ENCODE data around the gene GBF1. TPM values are rescaled to one million over a fixed set of nuclear protein-coding genes. Genes with fewer than 3 reads are reported as not detected.
A peak's percentile ranks its signal among the peaks of the same experiment; 100 is the strongest.

GBF1 gene
- polyA plus RNA-seq, 1 donor (not counting 4 experiments of a cell fraction or from before 2014, with no cell fraction given): 17.4 TPM

GRCh38 chr10:102394801-102395399 is 149.6 kb downstream of the GBF1 start:
- dilution Hi-C loops (cut with MboI; ENCODE audit: extremely low pct_ligation_motif_present, low sequenced_read_pairs): no loop called here

GRCh38 chr10:102395400-102396316 is 150.3 kb downstream of the GBF1 start, which contains the start of gene NFKB2:
Gene NFKB2, plus strand, starts transcription at chr10:102395705. Its CDS starts 255 bp downstream, at chr10:102395960.
- Histone ChIP-seq H4K20me1 (ENCODE audit: control insufficient read depth, extremely low read depth, insufficient read depth, low read length) (no peaks in the 10 kb centered on the region), H3K36me3 (ENCODE audit: control insufficient read depth in 2 of 2, extremely low read depth in 1 of 2, insufficient read depth in 2 of 2, low read length in 2 of 2) (peaks cover 14 to 20% of the 10 kb centered on the region in 2 experiments), H3K27ac (ENCODE audit: control insufficient read depth, insufficient read depth, low read length) (peak within 1 kb of the TSS; percentile 83), H3K9me1 (ENCODE audit: control insufficient read depth, extremely low read depth, insufficient read depth, low read length) (no peaks in the 10 kb centered on the region), H3K4me1 (ENCODE audit: control insufficient read depth, extremely low read depth, insufficient read depth, low read length) (peaks cover 21% of the 10 kb centered on the region), H3K9ac (ENCODE audit: control insufficient read depth, extremely low read depth, insufficient read depth, low read length) (peak within 1 kb of the TSS; percentile 87), H3K79me2 (ENCODE audit: control insufficient read depth, insufficient read depth, low read length) (peaks cover 11% of the 10 kb centered on the region), H2AFZ (ENCODE audit: control insufficient read depth, low read length) (peak within 1 kb of the TSS; percentile 36), H3K9me3 (ENCODE audit: control insufficient read depth, low read depth, low read length) (no peaks in the 10 kb centered on the region), H3K4me2 (ENCODE audit: control insufficient read depth, extremely low read depth, insufficient read depth, low read depth, low read length) (peak within 1 kb of the TSS; percentile 73), H3K4me3 (ENCODE audit: control insufficient read depth in 2 of 3, extremely low read depth in 1 of 3, insufficient read depth in 2 of 3, low read depth in 1 of 3, low read length in 3 of 3) (peak within 1 kb of the TSS; percentile 64 to 80 (median 71)), H3K27me3 (ENCODE audit: control insufficient read depth, extremely low read depth, insufficient read depth, low read length) (no peaks in the 10 kb centered on the region)
- no peak for TF ChIP-seq EZH2 (IDR thresholded peaks at IDR 0.05; ENCODE audit: low read length)
- no peak for TF ChIP-seq CTCF (optimal IDR thresholded peaks at IDR 0.05 in 1 of 3, IDR thresholded peaks at IDR 0.05 in 1 of 3, conservative IDR thresholded peaks at IDR 0.05 in 1 of 3; ENCODE audit: extremely low read depth in 1 of 3, insufficient read depth in 2 of 3, low read length in 3 of 3)
- no peak for FAIRE-seq
- DNase-seq (ENCODE audit: low read depth, low spot score): peak; percentile 42
- dilution Hi-C loops (cut with MboI; ENCODE audit: extremely low pct_ligation_motif_present, low sequenced_read_pairs): no loop called here

More at GRCh38 chr10:102394801-102395399, 149.6 kb downstream of the GBF1 start:
- Histone ChIP-seq H3K9me1 (ENCODE audit: control insufficient read depth, extremely low read depth, insufficient read depth, low read length) (no peaks in the 10 kb centered on the region), H3K4me1 (ENCODE audit: control insufficient read depth, extremely low read depth, insufficient read depth, low read length) (peaks cover 20% of the 10 kb centered on the region), H3K9me3 (ENCODE audit: control insufficient read depth, low read depth, low read length) (no peaks in the 10 kb centered on the region), H3K4me3 (ENCODE audit: control insufficient read depth in 2 of 3, extremely low read depth in 1 of 3, insufficient read depth in 2 of 3, low read depth in 1 of 3, low read length in 3 of 3) (peak overlapping the region; percentile 64 to 80 (median 71)), H3K27me3 (ENCODE audit: control insufficient read depth, extremely low read depth, insufficient read depth, low read length) (no peaks in the 10 kb centered on the region), H2AFZ (ENCODE audit: control insufficient read depth, low read length) (peak overlapping the region; percentile 36), H3K4me2 (ENCODE audit: control insufficient read depth, extremely low read depth, insufficient read depth, low read depth, low read length) (peak overlapping the region; percentile 69), H4K20me1 (ENCODE audit: control insufficient read depth, extremely low read depth, insufficient read depth, low read length) (no peaks in the 10 kb centered on the region), H3K9ac (ENCODE audit: control insufficient read depth, extremely low read depth, insufficient read depth, low read length) (peak overlapping the region; percentile 87), H3K36me3 (ENCODE audit: control insufficient read depth in 2 of 2, extremely low read depth in 1 of 2, insufficient read depth in 2 of 2, low read length in 2 of 2) (peaks cover 12 to 14% of the 10 kb centered on the region in 2 experiments), H3K27ac (ENCODE audit: control insufficient read depth, insufficient read depth, low read length) (peak overlapping the region; percentile 83), H3K79me2 (ENCODE audit: control insufficient read depth, insufficient read depth, low read length) (peaks cover 11% of the 10 kb centered on the region)
- TF ChIP-seq EZH2 (IDR thresholded peaks at IDR 0.05; ENCODE audit: low read length): no peak
- no peak for TF ChIP-seq CTCF (optimal IDR thresholded peaks at IDR 0.05 in 1 of 3, IDR thresholded peaks at IDR 0.05 in 1 of 3, conservative IDR thresholded peaks at IDR 0.05 in 1 of 3; ENCODE audit: extremely low read depth in 1 of 3, insufficient read depth in 2 of 3, low read length in 3 of 3)
- FAIRE-seq (no peak), DNase-seq (ENCODE audit: low read depth, low spot score) (peak; percentile 26)
